Gastroesophageal sphincter (tissue), 3 donors: ENCODE measurements around the gene SEMA3C.

Source experiments
- CTCF ChIP-seq, 4 experiments: fragments of 200-600 bp in 2 of 4; fragments of 450-650 bp in 2 of 4; sonication (generic) in 1 of 4; IDR thresholded peaks; one replicate each; pipeline ENCODE4 v1.5.1; 2017 to 2019; ENCODE audit warnings: antibody characterized with exemption in 4 of 4, mild to moderate bottlenecking in 2 of 4, moderate library complexity in 2 of 4
- EP300 ChIP-seq: sonication (generic); formaldehyde crosslinking; IDR thresholded peaks from one replicate; pipeline ENCODE4 v1.6.1; 2017; ENCODE audit warnings: antibody characterized with exemption, mild to moderate bottlenecking
- POLR2AphosphoS5 ChIP-seq: sonication (generic); formaldehyde crosslinking; IDR thresholded peaks from one replicate; pipeline ENCODE4 v1.6.1; 2017; ENCODE audit warnings: antibody characterized with exemption

DNA sequence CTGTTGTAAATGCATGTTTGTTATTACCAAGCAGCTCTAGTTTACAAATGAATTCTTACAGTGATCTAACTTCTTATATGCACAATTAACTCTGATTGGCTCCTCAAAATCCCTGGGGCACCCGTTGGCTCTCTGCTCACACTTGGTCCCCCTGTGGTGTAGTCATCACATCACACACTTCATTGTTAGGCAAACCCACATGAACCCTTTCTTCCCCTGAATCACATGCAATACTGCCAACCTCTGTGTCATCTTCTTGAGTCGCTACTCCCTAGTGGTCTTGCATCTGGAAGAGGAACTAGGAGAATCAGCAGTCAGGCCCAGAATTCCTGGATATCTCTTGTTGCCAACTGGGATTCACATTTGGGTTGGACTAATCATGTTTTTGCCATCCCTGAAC lies 207.3 kb downstream of the SEMA3C start:
- TF ChIP-seq CTCF (IDR thresholded peaks at IDR 0.05) (no peak), EP300 (no peak), POLR2AphosphoS5 (no peak)
